MM.1S (cell line): ENCODE measurements around the gene ADGRD1.

Experiments
- CTCF ChIP-seq: fragments of 300-600 bp; sonication (generic); IDR thresholded peaks from 2 replicates; pipeline ENCODE4 v1.5.1; 2016; ENCODE audit warnings: antibody characterized with exemption, low read length, mixed read lengths
- EZH2 ChIP-seq: fragments of 300-600 bp; sonication (generic); optimal IDR thresholded peaks from 2 replicates; pipeline ENCODE3; 2017; ENCODE audit warnings: low read depth, mild to moderate bottlenecking, antibody characterized with exemption, low read length, mixed read lengths

GRCh38 chr12:131089531-131090273, 136.0 kb downstream of the ADGRD1 start:
- TF ChIP-seq EZH2 (no peak), CTCF (no peak)
